GOT3 (cell line): ENCODE results near the gene CNRIP1.

Experiments used
- DNase-seq: peaks from one replicate; lab custom pipeline; 2025; ENCODE audit warnings: mixed read lengths; lab: John Stamatoyannopoulos, UW

CNRIP1 gene

DNA sequence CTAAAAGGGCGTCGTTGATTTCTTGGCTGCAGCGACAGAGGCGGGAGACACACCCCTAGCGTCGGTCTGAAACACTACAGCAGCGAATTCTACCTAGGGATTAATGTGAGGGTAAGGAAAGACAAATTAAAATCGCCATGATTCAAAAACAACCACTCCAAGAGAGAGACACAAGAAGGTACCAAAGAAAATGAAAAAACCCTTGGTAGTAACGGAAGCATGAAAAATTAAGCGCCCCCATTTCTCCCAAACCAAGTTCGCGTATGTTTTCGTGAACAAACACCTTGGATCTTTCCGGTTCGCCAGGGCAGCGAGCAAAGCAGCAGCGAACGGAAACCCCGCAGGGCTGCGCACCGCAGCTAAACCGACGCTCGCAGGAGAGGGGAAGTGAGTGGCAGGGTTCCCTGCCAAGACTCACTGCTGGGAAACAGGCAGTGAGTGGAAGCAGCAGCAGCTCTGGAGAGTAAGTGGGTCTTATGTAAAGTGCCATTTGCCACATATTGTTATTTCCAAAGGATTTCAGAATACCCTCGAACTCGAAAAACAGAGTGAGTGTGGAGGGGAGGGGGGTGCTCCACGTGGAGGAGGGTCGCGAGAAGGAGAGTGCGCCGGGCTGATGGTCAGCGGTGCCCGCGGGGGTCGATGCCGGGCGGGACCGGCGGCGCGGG, 68.4 kb downstream of the CNRIP1 start:
- DNase-seq, result no peak

- no peak for DNase-seq
These were observed 69.0 kb downstream of the CNRIP1 start for GRCh38 chr2:68250652-68251186.

GRCh38 chr2:68250196-68250595, 69.6 kb downstream of the CNRIP1 start:
- no peak for DNase-seq

DNA sequence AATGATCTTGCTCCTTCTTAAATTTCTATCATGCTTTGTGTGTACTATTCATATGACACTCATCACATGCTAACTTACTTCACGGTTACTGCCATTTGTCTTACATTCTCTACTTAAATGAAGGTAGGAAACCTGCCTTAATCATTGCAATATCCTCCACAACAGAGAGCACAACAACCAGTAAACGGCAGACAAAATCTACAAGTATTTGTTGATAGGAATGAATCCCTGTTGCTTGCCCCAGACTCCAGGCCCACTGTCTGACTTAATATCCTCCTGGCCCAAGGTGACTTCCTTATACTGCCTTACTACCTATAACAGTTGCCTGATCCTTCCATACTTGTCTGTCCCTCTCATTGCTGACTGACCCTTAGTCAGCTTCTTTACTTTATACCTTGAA, 70.9 kb downstream of the CNRIP1 start:
- DNase-seq, result no peak

DNA sequence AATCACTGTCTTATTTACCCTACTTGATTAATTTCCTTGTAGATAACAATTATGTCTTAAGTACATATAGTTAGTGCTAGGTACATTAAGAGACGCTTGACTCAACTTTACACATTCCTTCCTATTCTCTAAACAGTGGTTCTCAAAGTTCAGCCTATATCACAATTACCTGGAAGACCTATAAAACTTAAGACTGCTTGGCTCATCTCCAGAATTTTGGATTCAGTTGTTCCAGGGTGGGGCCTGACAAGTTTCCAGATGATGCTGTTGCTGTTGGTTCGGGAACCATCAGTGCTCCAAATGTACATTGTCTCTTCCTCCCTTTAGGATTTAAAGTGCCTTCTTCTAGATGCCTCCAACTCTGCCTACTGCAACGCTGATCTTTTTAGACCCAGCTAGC, 71.4 kb downstream of the CNRIP1 start:
- DNase-seq, result no peak

DNA sequence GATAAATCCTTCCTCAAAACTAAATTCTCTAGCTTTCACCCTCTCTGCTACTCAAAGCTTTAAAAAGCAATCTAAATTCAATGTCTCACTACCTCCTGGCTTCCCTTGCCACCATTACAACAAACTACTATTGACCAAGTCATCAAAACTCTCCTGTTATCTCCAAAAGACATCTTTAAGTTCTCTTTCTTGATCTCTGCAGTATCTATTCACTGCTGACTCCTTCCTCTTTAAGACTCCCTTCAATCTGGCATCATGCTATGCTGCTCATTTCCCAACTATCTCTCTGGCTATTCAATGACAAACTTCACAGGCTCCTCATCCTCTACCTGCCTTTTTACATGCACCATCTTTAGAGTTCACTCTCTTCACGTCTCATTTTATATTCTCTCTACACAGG, 73.4 kb downstream of the CNRIP1 start:
- DNase-seq, result no peak

DNA sequence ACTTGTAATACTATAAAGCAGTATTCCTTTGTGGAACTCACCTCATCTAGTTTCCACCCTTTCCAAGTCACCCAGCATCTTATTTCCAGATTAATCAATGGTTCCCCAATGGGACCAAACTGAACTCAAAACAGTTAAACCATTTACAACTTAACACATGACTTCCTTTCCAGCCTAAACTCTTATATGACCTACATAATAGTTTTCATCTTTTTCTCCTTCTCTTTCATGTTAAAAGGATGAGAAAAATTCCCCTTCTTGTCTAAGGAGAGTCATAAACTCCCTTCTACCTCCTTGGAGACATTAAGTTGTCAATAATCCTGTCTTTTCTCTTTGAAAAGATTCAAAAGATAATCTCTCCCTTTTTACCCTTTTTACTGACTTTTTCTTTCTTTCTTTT, 74.1 kb downstream of the CNRIP1 start:
- DNase-seq, result no peak

DNA sequence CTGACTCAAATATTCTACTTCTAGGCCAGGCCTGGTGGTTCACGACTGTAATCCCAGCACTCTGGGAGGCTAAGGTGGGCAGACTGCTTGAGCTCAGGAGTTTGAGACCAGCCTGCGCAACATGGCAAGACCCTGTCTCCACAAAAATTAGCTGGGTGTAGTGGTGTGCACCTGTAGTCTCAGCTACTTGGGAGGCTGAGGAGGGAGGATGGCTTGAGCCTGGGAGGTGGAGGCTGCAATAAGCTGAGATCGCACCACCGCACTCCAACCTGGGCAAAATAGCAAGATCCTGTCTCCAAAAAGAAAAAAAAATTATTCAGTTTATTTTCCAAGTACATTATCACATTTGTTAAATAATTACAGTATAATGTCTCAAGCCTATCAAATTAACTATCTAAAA, 74.7 kb downstream of the CNRIP1 start:
- DNase-seq, result no peak

DNA sequence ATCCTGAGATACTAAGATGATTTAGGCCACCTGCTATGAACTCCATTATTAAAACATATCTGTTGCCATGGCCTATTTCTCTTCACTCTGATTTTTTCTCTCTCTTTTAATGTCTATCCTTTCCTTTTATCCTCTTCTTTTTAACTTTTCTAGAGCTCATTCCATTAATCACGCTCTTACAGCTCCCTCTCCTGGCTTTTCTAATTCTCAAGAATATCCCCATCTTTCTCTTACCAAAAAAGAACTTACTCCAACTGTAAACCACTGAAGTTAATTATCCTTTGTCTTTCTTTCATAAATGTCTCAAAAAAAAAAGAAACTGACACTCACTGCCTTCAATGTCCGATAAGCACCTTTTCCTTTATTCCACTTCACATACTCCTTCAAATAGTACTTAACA, 75.3 kb downstream of the CNRIP1 start:
- DNase-seq, result no peak
